Muscle layer of duodenum (tissue), 2 donors: ENCODE measurements around the gene PTPRD.

Experiments
- H3K27ac ChIP-seq: one replicate; pipeline ENCODE4 v1.7.0; 2013; ENCODE audit warnings: mild to moderate bottlenecking, low read length
- H3K27me3 ChIP-seq: one replicate; pipeline ENCODE4 v1.7.0; 2013; ENCODE audit warnings: low read depth, mild to moderate bottlenecking, control low read depth, low read length
- H3K36me3 ChIP-seq, 2 donors: one replicate each; pipeline ENCODE4 v1.7.0; 2013; ENCODE audit warnings: low read length in 2 of 2, control low read depth in 1 of 2, mild to moderate bottlenecking in 1 of 2; ENCODE audit not compliant: insufficient read depth in 2 of 2, control insufficient read depth in 1 of 2
- H3K4me1 ChIP-seq, 2 donors: one replicate each; pipeline ENCODE4 v1.7.0; 2013; ENCODE audit warnings: low read length in 2 of 2, mild to moderate bottlenecking in 2 of 2, control low read depth in 1 of 2, moderate library complexity in 1 of 2; ENCODE audit not compliant: insufficient read depth in 2 of 2, control insufficient read depth in 1 of 2
- H3K4me3 ChIP-seq, 2 donors: one replicate each; pipeline ENCODE4 v1.7.0; 2013; ENCODE audit warnings: low read length in 2 of 2, low read depth in 1 of 2, mild to moderate bottlenecking in 1 of 2
- H3K9me3 ChIP-seq, 2 donors: one replicate each; pipeline ENCODE4 v1.7.0; 2013; ENCODE audit warnings: low read length in 2 of 2, control low read depth in 1 of 2, mild to moderate bottlenecking in 1 of 2; ENCODE audit not compliant: control insufficient read depth in 1 of 2
- donor health status: healthy.

The PTPRD gene

DNA sequence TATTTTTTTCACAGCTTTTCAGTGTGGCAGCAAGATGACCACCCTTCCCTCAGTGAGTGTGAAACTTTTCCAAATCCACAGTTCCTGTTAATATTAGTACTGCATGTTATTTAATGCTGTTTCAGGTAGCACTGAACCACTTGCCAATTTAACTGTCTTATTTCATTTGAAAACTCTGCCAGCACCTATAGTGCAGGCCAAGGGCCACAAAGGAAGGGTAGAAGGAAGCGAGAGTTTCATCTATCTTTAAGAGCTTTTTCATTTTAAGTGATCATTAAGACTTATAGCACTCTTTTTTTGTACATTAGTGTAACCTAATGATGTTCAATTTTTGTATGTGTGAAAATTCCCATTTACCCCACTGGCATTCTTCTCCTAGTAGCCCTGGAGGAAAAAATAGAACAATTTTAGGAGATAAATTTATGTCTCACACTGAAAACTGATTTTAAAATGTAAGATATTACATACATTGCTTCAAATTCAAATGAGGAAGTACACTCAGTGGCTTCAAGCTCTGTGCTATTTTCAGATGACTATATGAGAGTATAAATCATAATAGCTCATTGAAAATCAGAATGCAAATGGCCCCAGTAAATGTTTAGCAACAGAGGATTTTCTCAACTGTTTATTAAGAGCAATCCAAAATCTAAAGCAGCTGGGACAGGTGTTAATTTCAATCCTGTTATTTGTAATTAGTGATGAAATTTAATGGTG, 820.5 kb downstream of the PTPRD start:
- Histone ChIP-seq H3K36me3 (no peaks in the 10 kb centered on the region), H3K4me3 (no peak overlapping the region), H3K27me3 (no peaks in the 10 kb centered on the region), H3K4me1 (no peaks in the 10 kb centered on the region), H3K9me3 (no peaks in the 10 kb centered on the region), H3K27ac (no peak overlapping the region)

DNA sequence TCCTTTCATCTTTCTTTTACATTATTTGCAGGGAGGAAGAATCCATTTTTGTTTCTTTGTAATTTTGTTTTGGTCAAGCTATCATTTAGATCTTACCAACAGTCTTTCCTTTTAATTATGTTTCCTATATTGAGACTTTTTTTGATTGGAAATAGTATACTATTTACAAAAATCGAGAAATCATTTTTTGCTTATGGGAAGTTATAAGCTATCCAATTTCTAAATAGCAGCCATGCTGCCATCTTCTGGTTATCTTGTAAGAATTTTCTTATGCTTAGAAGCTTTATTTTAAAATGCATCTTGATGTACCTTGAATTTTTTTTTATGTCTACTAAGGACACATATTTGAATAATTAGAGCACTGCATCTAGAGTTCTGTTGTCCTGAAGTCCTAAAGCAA, 821.2 kb downstream of the PTPRD start:
- Histone ChIP-seq H3K9me3 (no peaks in the 10 kb centered on the region), H3K36me3 (no peaks in the 10 kb centered on the region), H3K4me3 (no peak overlapping the region), H3K27ac (no peak overlapping the region), H3K27me3 (no peaks in the 10 kb centered on the region), H3K4me1 (no peaks in the 10 kb centered on the region)

- no peaks in the 10 kb centered on the region for H3K27me3 ChIP-seq
- H3K27ac ChIP-seq: no peak overlapping the region
- no peaks in the 10 kb centered on the region for H3K4me1 ChIP-seq
- H3K9me3 ChIP-seq: no peaks in the 10 kb centered on the region
- no peak overlapping the region for H3K4me3 ChIP-seq
- no peaks in the 10 kb centered on the region for H3K36me3 ChIP-seq
These were observed 822.5 kb downstream of the PTPRD start for GRCh38 chr9:9790216-9790872.

DNA sequence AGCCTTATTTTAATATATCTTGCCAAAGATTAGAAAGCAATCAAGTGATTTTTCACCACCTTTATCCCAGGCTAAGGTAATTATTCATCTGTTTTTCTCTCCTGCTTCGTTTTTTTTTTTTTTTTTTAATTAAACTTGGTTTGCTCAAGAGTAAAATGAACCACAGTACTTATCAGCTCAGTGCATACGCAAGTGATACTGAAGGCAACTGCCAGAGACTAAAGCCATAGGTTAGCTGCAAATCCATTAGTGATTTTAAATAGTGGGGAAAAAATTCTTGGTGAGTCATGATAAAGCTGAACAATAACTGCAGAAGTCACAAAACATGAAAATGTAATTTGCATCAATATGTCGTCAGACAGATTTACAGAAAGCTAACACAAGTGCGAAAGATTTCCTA, 829.1 kb downstream of the PTPRD start:
- no peaks in the 10 kb centered on the region for H3K36me3 ChIP-seq
- no peaks in the 10 kb centered on the region for H3K27me3 ChIP-seq
- no peak overlapping the region for H3K27ac ChIP-seq
- no peak overlapping the region for H3K4me3 ChIP-seq
- no peaks in the 10 kb centered on the region for H3K4me1 ChIP-seq
- H3K9me3 ChIP-seq: no peaks in the 10 kb centered on the region

- no peaks in the 10 kb centered on the region for H3K4me1 ChIP-seq
- no peaks in the 10 kb centered on the region for H3K36me3 ChIP-seq
- H3K4me3 ChIP-seq: no peak overlapping the region
- H3K9me3 ChIP-seq: no peaks in the 10 kb centered on the region
- no peak overlapping the region for H3K27ac ChIP-seq
- no peaks in the 10 kb centered on the region for H3K27me3 ChIP-seq
These were observed 829.6 kb downstream of the PTPRD start for GRCh38 chr9:9783211-9783610.

DNA sequence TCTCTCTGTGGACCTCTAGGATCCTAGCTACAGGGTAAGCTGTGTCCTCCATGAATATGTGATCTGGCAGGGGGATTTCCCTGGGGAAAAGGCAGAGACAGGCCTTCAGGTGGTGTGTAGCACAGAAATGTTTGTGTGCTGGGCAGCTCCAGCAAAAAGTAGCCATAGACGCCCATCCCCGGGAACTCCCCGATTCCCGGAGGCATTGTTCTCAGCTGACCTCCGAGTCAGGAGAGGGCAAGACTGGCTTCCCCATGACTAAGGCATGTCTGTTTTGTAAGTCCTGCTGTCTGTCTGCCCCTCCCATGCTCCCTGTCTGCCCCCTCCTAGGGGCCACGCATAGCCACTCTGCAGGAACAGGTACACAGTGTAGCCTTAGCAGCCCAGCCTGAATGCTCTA, 834.5 kb downstream of the PTPRD start:
- Histone ChIP-seq H3K4me1 (no peaks in the 10 kb centered on the region), H3K36me3 (no peaks in the 10 kb centered on the region), H3K27ac (no peak overlapping the region), H3K4me3 (no peak overlapping the region), H3K9me3 (no peaks in the 10 kb centered on the region), H3K27me3 (no peaks in the 10 kb centered on the region)

- H3K27me3 ChIP-seq: no peaks in the 10 kb centered on the region
- no peak overlapping the region for H3K27ac ChIP-seq
- no peaks in the 10 kb centered on the region for H3K4me1 ChIP-seq
- H3K9me3 ChIP-seq: no peaks in the 10 kb centered on the region
- H3K4me3 ChIP-seq: no peak overlapping the region
- no peaks in the 10 kb centered on the region for H3K36me3 ChIP-seq
These were observed 838.3 kb downstream of the PTPRD start for GRCh38 chr9:9774471-9774870.

DNA sequence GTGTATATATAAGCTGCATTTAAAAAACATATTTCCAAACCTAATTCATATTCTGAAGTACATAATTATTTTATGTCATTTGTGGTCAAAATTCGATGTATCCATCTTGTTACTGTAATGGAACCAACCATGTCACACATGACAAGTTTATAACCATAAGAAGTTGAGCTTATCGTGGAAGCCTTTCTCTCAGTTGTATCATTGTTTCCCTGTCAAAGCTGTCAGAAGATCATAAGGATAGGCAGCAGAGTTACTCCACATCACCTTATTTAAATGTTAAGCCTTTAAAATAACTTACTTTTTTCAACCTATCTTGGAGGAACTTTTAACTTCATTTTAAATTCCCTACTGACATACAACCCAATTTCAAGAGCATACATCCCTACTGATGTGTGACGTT, 841.5 kb downstream of the PTPRD start:
- no peaks in the 10 kb centered on the region for H3K9me3 ChIP-seq
- H3K4me1 ChIP-seq: no peaks in the 10 kb centered on the region
- H3K4me3 ChIP-seq: no peak overlapping the region
- H3K36me3 ChIP-seq: no peaks in the 10 kb centered on the region
- H3K27ac ChIP-seq: no peak overlapping the region
- H3K27me3 ChIP-seq: no peaks in the 10 kb centered on the region

GRCh38 chr9:9764821-9765220, 848.0 kb downstream of the PTPRD start:
- Histone ChIP-seq H3K4me1 (no peaks in the 10 kb centered on the region), H3K4me3 (no peak overlapping the region), H3K9me3 (no peaks in the 10 kb centered on the region), H3K27ac (no peak overlapping the region), H3K36me3 (no peaks in the 10 kb centered on the region), H3K27me3 (no peaks in the 10 kb centered on the region)

GRCh38 chr9:9754186-9754585, 858.6 kb downstream of the PTPRD start:
- H3K27ac ChIP-seq: no peak overlapping the region
- H3K36me3 ChIP-seq: no peaks in the 10 kb centered on the region
- H3K27me3 ChIP-seq: no peaks in the 10 kb centered on the region
- H3K4me1 ChIP-seq: no peaks in the 10 kb centered on the region
- no peak overlapping the region for H3K4me3 ChIP-seq
- no peaks in the 10 kb centered on the region for H3K9me3 ChIP-seq

- Histone ChIP-seq H3K27ac (no peak overlapping the region), H3K27me3 (no peaks in the 10 kb centered on the region), H3K36me3 (no peaks in the 10 kb centered on the region), H3K4me1 (no peaks in the 10 kb centered on the region), H3K9me3 (no peaks in the 10 kb centered on the region), H3K4me3 (no peak overlapping the region)
These were observed 859.5 kb downstream of the PTPRD start for GRCh38 chr9:9753266-9753665.

DNA sequence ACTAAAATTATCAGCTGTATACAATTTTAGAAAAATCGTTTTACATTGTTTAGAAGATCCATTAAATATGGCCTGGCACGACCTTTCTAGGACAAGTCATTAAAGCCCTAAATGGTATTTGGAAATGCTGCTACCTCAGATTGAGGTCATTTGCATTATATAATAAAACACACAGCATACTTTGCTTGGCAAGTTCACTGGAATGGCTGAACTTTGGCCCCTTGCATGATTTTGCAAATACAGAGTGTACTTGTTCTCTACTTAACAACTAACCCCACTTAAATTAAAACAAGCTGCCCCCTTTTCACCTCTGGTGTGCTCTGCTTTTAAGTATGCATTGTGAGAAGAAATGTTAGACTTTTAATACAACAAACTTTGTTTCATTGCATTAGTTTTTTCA, 860.1 kb downstream of the PTPRD start:
- no peaks in the 10 kb centered on the region for H3K9me3 ChIP-seq
- H3K4me3 ChIP-seq: no peak overlapping the region
- H3K27me3 ChIP-seq: no peaks in the 10 kb centered on the region
- no peak overlapping the region for H3K27ac ChIP-seq
- H3K36me3 ChIP-seq: no peaks in the 10 kb centered on the region
- no peaks in the 10 kb centered on the region for H3K4me1 ChIP-seq
